Measurements from ENCODE around the gene HOXC9.

DNA sequence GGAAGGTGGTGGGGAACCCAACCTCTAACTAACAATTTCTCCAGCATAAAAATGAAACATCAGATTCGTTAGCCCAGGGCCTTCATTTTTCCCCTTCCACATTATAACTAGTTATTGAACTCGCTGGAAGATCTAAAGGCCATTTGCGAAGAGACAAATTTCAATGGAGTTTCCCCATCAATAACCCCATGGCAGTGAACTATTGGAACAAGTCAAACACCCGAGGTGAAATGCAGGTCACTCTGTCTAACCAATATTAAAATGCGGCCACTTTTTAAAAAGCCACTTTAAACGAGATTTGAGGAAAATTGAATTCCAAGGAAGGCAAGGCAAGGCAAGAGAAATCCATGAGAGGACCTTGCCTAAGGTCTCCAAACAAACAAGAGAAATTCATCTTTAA, 49.1 kb downstream of the HOXC9 start:
- TF ChIP-seq, protein P1, sequence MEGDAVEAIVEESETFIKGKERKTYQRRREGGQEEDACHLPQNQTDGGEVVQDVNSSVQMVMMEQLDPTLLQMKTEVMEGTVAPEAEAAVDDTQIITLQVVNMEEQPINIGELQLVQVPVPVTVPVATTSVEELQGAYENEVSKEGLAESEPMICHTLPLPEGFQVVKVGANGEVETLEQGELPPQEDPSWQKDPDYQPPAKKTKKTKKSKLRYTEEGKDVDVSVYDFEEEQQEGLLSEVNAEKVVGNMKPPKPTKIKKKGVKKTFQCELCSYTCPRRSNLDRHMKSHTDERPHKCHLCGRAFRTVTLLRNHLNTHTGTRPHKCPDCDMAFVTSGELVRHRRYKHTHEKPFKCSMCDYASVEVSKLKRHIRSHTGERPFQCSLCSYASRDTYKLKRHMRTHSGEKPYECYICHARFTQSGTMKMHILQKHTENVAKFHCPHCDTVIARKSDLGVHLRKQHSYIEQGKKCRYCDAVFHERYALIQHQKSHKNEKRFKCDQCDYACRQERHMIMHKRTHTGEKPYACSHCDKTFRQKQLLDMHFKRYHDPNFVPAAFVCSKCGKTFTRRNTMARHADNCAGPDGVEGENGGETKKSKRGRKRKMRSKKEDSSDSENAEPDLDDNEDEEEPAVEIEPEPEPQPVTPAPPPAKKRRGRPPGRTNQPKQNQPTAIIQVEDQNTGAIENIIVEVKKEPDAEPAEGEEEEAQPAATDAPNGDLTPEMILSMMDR (IDR thresholded peaks at IDR 0.05): no peak
- no peak for TF ChIP-seq MAX (IDR thresholded peaks at IDR 0.05)
- TF ChIP-seq POLR2A (IDR thresholded peaks at IDR 0.05; ENCODE audit: low read length): no peak
- TF ChIP-seq JUN (IDR thresholded peaks at IDR 0.05): no peak
- no peak for TF ChIP-seq EP300 (IDR thresholded peaks at IDR 0.05)
- TF ChIP-seq CHD2 (IDR thresholded peaks at IDR 0.05; ENCODE audit: low read length, partially characterized antibody): no peak
- no peak for TF ChIP-seq PHF8 (IDR thresholded peaks at IDR 0.05; ENCODE audit: borderline replicate concordance, low read depth)
- TF ChIP-seq HOXA7 (CRISPR knock-in tag; IDR thresholded peaks at IDR 0.05): no peak
- no peak for TF ChIP-seq TFCP2L1 (CRISPR knock-in tag; IDR thresholded peaks at IDR 0.05)
